ENCODE measurements around the gene GABARAPL2.

- TF ChIP-seq CTCF (IDR thresholded peaks at IDR 0.05 in 2 of 3, conservative IDR thresholded peaks at IDR 0.05 in 1 of 3; ENCODE audit: borderline replicate concordance in 1 of 3, insufficient read depth in 1 of 3, low read depth in 2 of 3, low read length in 2 of 3), result no peak
- TF ChIP-seq TCF7L2 (IDR thresholded peaks at IDR 0.05; ENCODE audit: borderline replicate concordance, extremely low read depth, insufficient read depth, insufficient read length), result no peak
- no peak for TF ChIP-seq RAD21 (IDR thresholded peaks at IDR 0.05; ENCODE audit: low read depth)
- TF ChIP-seq POLR2AphosphoS5 (IDR thresholded peaks at IDR 0.05; ENCODE audit: low read depth, low read length), result no peak
- TF ChIP-seq EGR1 (IDR thresholded peaks at IDR 0.05; ENCODE audit: low read depth), result no peak
- no peak for TF ChIP-seq SP1 (IDR thresholded peaks at IDR 0.05; ENCODE audit: low read depth)
- no peak for TF ChIP-seq ZFX (IDR thresholded peaks at IDR 0.05)
- no peak for TF ChIP-seq ZBTB33 (IDR thresholded peaks at IDR 0.05; ENCODE audit: extremely low read depth, insufficient replicate concordance, low read length)
- TF ChIP-seq EZH2 (IDR thresholded peaks at IDR 0.05), result no peak
- TF ChIP-seq POLR2A (IDR thresholded peaks at IDR 0.05; ENCODE audit: borderline replicate concordance, extremely low read depth, insufficient read depth, insufficient read length), result no peak
These were observed 36.9 kb upstream of the GABARAPL2 start for GRCh38 chr16:75529056-75529905.

All from HCT116 (cell line).